ENCODE results near the gene AFAP1.

AFAP1 gene

GRCh38 chr4:7861440-7861881 is 78.2 kb downstream of the AFAP1 start:
- Histone ChIP-seq H3K4me3 (ENCODE audit: low read length) (no peak overlapping the region), H3K36me3 (ENCODE audit: control insufficient read depth, insufficient read depth, low read length) (no peaks in the 10 kb centered on the region), H3K9me3 (ENCODE audit: control insufficient read depth, low read length) (no peaks in the 10 kb centered on the region), H3K27me3 (ENCODE audit: control insufficient read depth, insufficient read depth, low read length) (no peaks in the 10 kb centered on the region), H3K4me1 (ENCODE audit: control insufficient read depth, insufficient read depth, low read length) (peaks cover 3% of the 10 kb centered on the region), H3K9ac (ENCODE audit: low read length) (no peak overlapping the region)

GRCh38 chr4:7860600-7861163 is 79.0 kb downstream of the AFAP1 start:
- Histone ChIP-seq H3K9me3 (ENCODE audit: control insufficient read depth, low read length) (no peaks in the 10 kb centered on the region), H3K4me1 (ENCODE audit: control insufficient read depth, insufficient read depth, low read length) (peaks cover 4% of the 10 kb centered on the region), H3K36me3 (ENCODE audit: control insufficient read depth, insufficient read depth, low read length) (no peaks in the 10 kb centered on the region), H3K4me3 (ENCODE audit: low read length) (no peak overlapping the region), H3K27me3 (ENCODE audit: control insufficient read depth, insufficient read depth, low read length) (no peaks in the 10 kb centered on the region), H3K9ac (ENCODE audit: low read length) (no peak overlapping the region)

GRCh38 chr4:7859326-7859725 is 80.3 kb downstream of the AFAP1 start:
- H3K36me3 ChIP-seq (ENCODE audit: control insufficient read depth, insufficient read depth, low read length): no peaks in the 10 kb centered on the region
- H3K9me3 ChIP-seq (ENCODE audit: control insufficient read depth, low read length): no peaks in the 10 kb centered on the region
- no peak overlapping the region for H3K4me3 ChIP-seq (ENCODE audit: low read length)
- peaks cover 4% of the 10 kb centered on the region for H3K4me1 ChIP-seq (ENCODE audit: control insufficient read depth, insufficient read depth, low read length)
- H3K9ac ChIP-seq (ENCODE audit: low read length): no peak overlapping the region
- H3K27me3 ChIP-seq (ENCODE audit: control insufficient read depth, insufficient read depth, low read length): no peaks in the 10 kb centered on the region

GRCh38 chr4:7858498-7858897 is 81.2 kb downstream of the AFAP1 start:
- Histone ChIP-seq H3K27me3 (ENCODE audit: control insufficient read depth, insufficient read depth, low read length) (no peaks in the 10 kb centered on the region), H3K36me3 (ENCODE audit: control insufficient read depth, insufficient read depth, low read length) (no peaks in the 10 kb centered on the region), H3K4me1 (ENCODE audit: control insufficient read depth, insufficient read depth, low read length) (peaks cover 4% of the 10 kb centered on the region), H3K9ac (ENCODE audit: low read length) (no peak overlapping the region), H3K9me3 (ENCODE audit: control insufficient read depth, low read length) (no peaks in the 10 kb centered on the region), H3K4me3 (ENCODE audit: low read length) (no peak overlapping the region)

- no peaks in the 10 kb centered on the region for H3K36me3 ChIP-seq (ENCODE audit: control insufficient read depth, insufficient read depth, low read length)
- no peaks in the 10 kb centered on the region for H3K27me3 ChIP-seq (ENCODE audit: control insufficient read depth, insufficient read depth, low read length)
- no peak overlapping the region for H3K9ac ChIP-seq (ENCODE audit: low read length)
- H3K4me3 ChIP-seq (ENCODE audit: low read length): no peak overlapping the region
- no peaks in the 10 kb centered on the region for H3K9me3 ChIP-seq (ENCODE audit: control insufficient read depth, low read length)
- H3K4me1 ChIP-seq (ENCODE audit: control insufficient read depth, insufficient read depth, low read length): peaks cover 4% of the 10 kb centered on the region
These were observed 81.7 kb downstream of the AFAP1 start for GRCh38 chr4:7857993-7858392.

GRCh38 chr4:7857238-7857701 is 82.4 kb downstream of the AFAP1 start:
- Histone ChIP-seq H3K36me3 (ENCODE audit: control insufficient read depth, insufficient read depth, low read length) (no peaks in the 10 kb centered on the region), H3K9me3 (ENCODE audit: control insufficient read depth, low read length) (no peaks in the 10 kb centered on the region), H3K4me1 (ENCODE audit: control insufficient read depth, insufficient read depth, low read length) (peaks cover 10% of the 10 kb centered on the region), H3K27me3 (ENCODE audit: control insufficient read depth, insufficient read depth, low read length) (no peaks in the 10 kb centered on the region), H3K4me3 (ENCODE audit: low read length) (no peak overlapping the region), H3K9ac (ENCODE audit: low read length) (no peak overlapping the region)

GRCh38 chr4:7855731-7856130 is 83.9 kb downstream of the AFAP1 start:
- Histone ChIP-seq H3K9me3 (ENCODE audit: control insufficient read depth, low read length) (no peaks in the 10 kb centered on the region), H3K36me3 (ENCODE audit: control insufficient read depth, insufficient read depth, low read length) (no peaks in the 10 kb centered on the region), H3K9ac (ENCODE audit: low read length) (no peak overlapping the region), H3K4me1 (ENCODE audit: control insufficient read depth, insufficient read depth, low read length) (peaks cover 15% of the 10 kb centered on the region), H3K4me3 (ENCODE audit: low read length) (no peak overlapping the region), H3K27me3 (ENCODE audit: control insufficient read depth, insufficient read depth, low read length) (no peaks in the 10 kb centered on the region)

GRCh38 chr4:7854697-7855370 is 84.8 kb downstream of the AFAP1 start:
- Histone ChIP-seq H3K27me3 (ENCODE audit: control insufficient read depth, insufficient read depth, low read length) (no peaks in the 10 kb centered on the region), H3K9ac (ENCODE audit: low read length) (no peak overlapping the region), H3K4me1 (ENCODE audit: control insufficient read depth, insufficient read depth, low read length) (peaks cover 15% of the 10 kb centered on the region), H3K36me3 (ENCODE audit: control insufficient read depth, insufficient read depth, low read length) (no peaks in the 10 kb centered on the region), H3K4me3 (ENCODE audit: low read length) (no peak overlapping the region), H3K9me3 (ENCODE audit: control insufficient read depth, low read length) (no peaks in the 10 kb centered on the region)

- peaks cover 15% of the 10 kb centered on the region for H3K4me1 ChIP-seq (ENCODE audit: control insufficient read depth, insufficient read depth, low read length)
- H3K9me3 ChIP-seq (ENCODE audit: control insufficient read depth, low read length): no peaks in the 10 kb centered on the region
- no peaks in the 10 kb centered on the region for H3K36me3 ChIP-seq (ENCODE audit: control insufficient read depth, insufficient read depth, low read length)
- H3K9ac ChIP-seq (ENCODE audit: low read length): no peak overlapping the region
- H3K4me3 ChIP-seq (ENCODE audit: low read length): no peak overlapping the region
- no peaks in the 10 kb centered on the region for H3K27me3 ChIP-seq (ENCODE audit: control insufficient read depth, insufficient read depth, low read length)
These were observed 85.4 kb downstream of the AFAP1 start for GRCh38 chr4:7854216-7854615.

GRCh38 chr4:7853271-7853670 is 86.4 kb downstream of the AFAP1 start:
- no peaks in the 10 kb centered on the region for H3K9me3 ChIP-seq (ENCODE audit: control insufficient read depth, low read length)
- no peaks in the 10 kb centered on the region for H3K36me3 ChIP-seq (ENCODE audit: control insufficient read depth, insufficient read depth, low read length)
- no peak overlapping the region for H3K9ac ChIP-seq (ENCODE audit: low read length)
- no peak overlapping the region for H3K4me3 ChIP-seq (ENCODE audit: low read length)
- H3K4me1 ChIP-seq (ENCODE audit: control insufficient read depth, insufficient read depth, low read length): peaks cover 15% of the 10 kb centered on the region
- no peaks in the 10 kb centered on the region for H3K27me3 ChIP-seq (ENCODE audit: control insufficient read depth, insufficient read depth, low read length)

- no peak overlapping the region for H3K9ac ChIP-seq (ENCODE audit: low read length)
- no peaks in the 10 kb centered on the region for H3K9me3 ChIP-seq (ENCODE audit: control insufficient read depth, low read length)
- H3K4me3 ChIP-seq (ENCODE audit: low read length): no peak overlapping the region
- no peaks in the 10 kb centered on the region for H3K27me3 ChIP-seq (ENCODE audit: control insufficient read depth, insufficient read depth, low read length)
- peaks cover 15% of the 10 kb centered on the region for H3K4me1 ChIP-seq (ENCODE audit: control insufficient read depth, insufficient read depth, low read length)
- H3K36me3 ChIP-seq (ENCODE audit: control insufficient read depth, insufficient read depth, low read length): no peaks in the 10 kb centered on the region
These were observed 87.0 kb downstream of the AFAP1 start for GRCh38 chr4:7852568-7853185.

GRCh38 chr4:7850489-7850888 is 89.2 kb downstream of the AFAP1 start:
- no peaks in the 10 kb centered on the region for H3K9me3 ChIP-seq (ENCODE audit: control insufficient read depth, low read length)
- no peak overlapping the region for H3K4me3 ChIP-seq (ENCODE audit: low read length)
- H3K27me3 ChIP-seq (ENCODE audit: control insufficient read depth, insufficient read depth, low read length): no peaks in the 10 kb centered on the region
- peaks cover 12% of the 10 kb centered on the region for H3K4me1 ChIP-seq (ENCODE audit: control insufficient read depth, insufficient read depth, low read length)
- no peaks in the 10 kb centered on the region for H3K36me3 ChIP-seq (ENCODE audit: control insufficient read depth, insufficient read depth, low read length)
- H3K9ac ChIP-seq (ENCODE audit: low read length): no peak overlapping the region

All from mucosa of stomach (tissue), 1 donor.